Psoas muscle (tissue), 8 donors: ENCODE data around the gene OLA1. TPM values are rescaled to one million over a fixed set of nuclear protein-coding genes. Genes with fewer than 3 reads are reported as not detected.

Source experiments
- ATAC-seq, 4 donors: fragments of 200-7000 bp; cut with Tn5 transposase; one replicate each; pipeline ENCODE4 v1.9.1; 2020; ENCODE audit warnings: moderate library complexity in 3 of 4, mild to moderate bottlenecking in 2 of 4
- DNase-seq, 2 donors: peaks; one replicate each; pipeline ENCODE4 v3.0.0-alpha.2; 2020
- H3K27ac ChIP-seq: fragments of 200-600 bp; one replicate; pipeline ENCODE4 v1.8.0; 2022
- H3K27me3 ChIP-seq, 3 donors: fragments of 200-600 bp in 1 of 3; one replicate each; pipeline versions ENCODE4 v1.6.1 to v1.8.0; 2013 to 2022; ENCODE audit warnings: low read length in 2 of 3, mild to moderate bottlenecking in 2 of 3, moderate library complexity in 1 of 3; ENCODE audit not compliant: insufficient read depth in 3 of 3
- H3K36me3 ChIP-seq, 2 donors: fragments of 200-600 bp in 1 of 2; one replicate each; pipeline versions ENCODE4 v1.6.1 to v1.8.0; 2013 to 2022; ENCODE audit warnings: low read depth in 1 of 2, mild to moderate bottlenecking in 1 of 2, moderate library complexity in 1 of 2; ENCODE audit not compliant: insufficient read depth in 1 of 2
- H3K4me1 ChIP-seq: fragments of 200-600 bp; one replicate; pipeline ENCODE4 v1.8.0; 2022
- H3K4me3 ChIP-seq: fragments of 200-600 bp; one replicate; pipeline ENCODE4 v1.8.0; 2022; ENCODE audit warnings: mild to moderate bottlenecking
- H3K9me3 ChIP-seq: fragments of 200-600 bp; one replicate; pipeline ENCODE4 v1.8.0; 2022
- WGBS, 3 donors: extraction: QIAGEN DNeasy Blood & Tissue Kit; methylation state at CpG; one replicate each; pipeline versions ENCODE4 v1.1.6 to v1.1.7; 2013; 5-methylcytosine and 5-hydroxymethylcytosine counted together
- intact Hi-C, 2 donors: fragments of 100-400 bp; cut with DNase I; formaldehyde crosslinking; loops; one replicate each; pipeline versions ENCODE4 v1.11.0 to v1.14.2; 2022
- polyA plus RNA-seq, 3 donors: library from polyadenylated mRNA; stranded (reverse); fragments of 200-250 nt; gene quantifications; one replicate each; pipeline ENCODE4 v1.2.3, GENCODE V29; 2013
- total RNA-seq, 4 donors: library from RNA; stranded (reverse); fragmentation: NEBNext Ultra II Directional in 2 of 4; extraction: Animal tissue kit (Norgen Biotek cat#: 25700) in 2 of 4; gene quantifications; one replicate each; pipeline versions ENCODE4 v1.2.1 to v1.2.4, GENCODE V29; 2021 to 2023
- TF ChIP-seq, protein P1 (sequence below): fragments of 200-600 bp; IDR thresholded peaks from one replicate; pipeline ENCODE4 v1.8.0; 2022; ENCODE audit warnings: antibody characterized with exemption
- donor health status: healthy with polysubstance abuse.
- donor health status: DM: no; HTN: no; CAD: no; lungs with moderate emphysema.
- donor health status: Bipolar disorder and iron deficiency.
- donor health status: healthy.
- donor health status: DM: yes; HTN: yes; CAD: no.
- donor health status: DM: no; HTN: no; CAD: no.
- donor health status: DM: no; HTN: no; CAD: no.
- donor health status: DM: yes; HTN: yes; CAD: no.

Gene OLA1
- total and polyA plus RNA-seq, 7 donors = 86.8 to 125 (median 112) TPM

DNA sequence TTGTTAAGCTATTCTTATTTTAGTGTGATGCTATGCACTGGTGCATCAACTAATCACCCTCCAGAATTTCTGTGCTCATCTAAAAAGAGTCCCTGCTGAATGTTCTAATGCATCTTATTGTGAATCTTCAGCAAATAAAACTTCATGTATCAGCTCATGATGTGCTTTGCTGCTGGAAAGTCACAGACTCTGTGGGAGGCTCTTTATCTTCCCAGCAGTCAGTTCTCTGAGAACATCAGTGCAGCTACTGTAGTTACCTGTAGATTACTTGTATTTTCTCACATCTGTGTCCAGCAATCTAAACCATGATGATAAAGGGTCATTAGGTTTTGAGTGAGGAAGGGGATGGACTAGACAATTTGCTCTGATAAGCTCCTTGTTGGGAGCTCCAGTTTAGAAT lies 141.6 kb downstream of the OLA1 start:
- ATAC-seq (no peak), DNase-seq (no peak)
- Histone ChIP-seq H3K4me1 (no peaks in the 10 kb centered on the region), H3K9me3 (no peaks in the 10 kb centered on the region), H3K36me3 (peaks cover 0 to 1% of the 10 kb centered on the region in 2 donors), H3K4me3 (no peak overlapping the region), H3K27ac (no peak overlapping the region), H3K27me3 (no peaks in the 10 kb centered on the region)
- intact Hi-C loops = no loop called here
- TF ChIP-seq, protein P1, sequence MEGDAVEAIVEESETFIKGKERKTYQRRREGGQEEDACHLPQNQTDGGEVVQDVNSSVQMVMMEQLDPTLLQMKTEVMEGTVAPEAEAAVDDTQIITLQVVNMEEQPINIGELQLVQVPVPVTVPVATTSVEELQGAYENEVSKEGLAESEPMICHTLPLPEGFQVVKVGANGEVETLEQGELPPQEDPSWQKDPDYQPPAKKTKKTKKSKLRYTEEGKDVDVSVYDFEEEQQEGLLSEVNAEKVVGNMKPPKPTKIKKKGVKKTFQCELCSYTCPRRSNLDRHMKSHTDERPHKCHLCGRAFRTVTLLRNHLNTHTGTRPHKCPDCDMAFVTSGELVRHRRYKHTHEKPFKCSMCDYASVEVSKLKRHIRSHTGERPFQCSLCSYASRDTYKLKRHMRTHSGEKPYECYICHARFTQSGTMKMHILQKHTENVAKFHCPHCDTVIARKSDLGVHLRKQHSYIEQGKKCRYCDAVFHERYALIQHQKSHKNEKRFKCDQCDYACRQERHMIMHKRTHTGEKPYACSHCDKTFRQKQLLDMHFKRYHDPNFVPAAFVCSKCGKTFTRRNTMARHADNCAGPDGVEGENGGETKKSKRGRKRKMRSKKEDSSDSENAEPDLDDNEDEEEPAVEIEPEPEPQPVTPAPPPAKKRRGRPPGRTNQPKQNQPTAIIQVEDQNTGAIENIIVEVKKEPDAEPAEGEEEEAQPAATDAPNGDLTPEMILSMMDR = no peak

DNA sequence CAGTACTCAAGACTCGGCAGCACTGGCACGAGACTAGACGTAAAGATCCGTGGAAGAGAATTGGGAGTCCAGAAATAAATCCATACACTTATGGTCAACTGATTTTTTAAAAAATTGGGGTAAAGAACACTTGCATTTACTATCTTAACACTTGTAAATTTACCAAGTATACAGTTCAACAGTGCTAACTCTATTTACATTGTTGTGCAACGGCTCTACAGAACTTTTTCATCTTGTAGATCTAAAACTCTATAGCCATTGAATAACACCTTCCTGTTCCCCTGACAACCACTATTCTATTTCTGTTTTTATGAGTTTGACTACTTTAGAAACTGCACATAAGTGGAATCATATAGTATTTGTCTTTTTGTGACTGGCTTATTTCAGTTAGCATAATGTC lies 153.8 kb downstream of the OLA1 start:
- 95 to 98% (median 96%) methylated on average over 5 of the region's 5 CpGs for WGBS, 3 donors
- Histone ChIP-seq H3K4me1 (no peaks in the 10 kb centered on the region), H3K9me3 (no peaks in the 10 kb centered on the region), H3K27me3 (no peaks in the 10 kb centered on the region), H3K27ac (no peak overlapping the region), H3K4me3 (no peak overlapping the region), H3K36me3 (no peaks in the 10 kb centered on the region)
- DNase-seq = no peak
- ATAC-seq = no peak
- intact Hi-C loops = no loop called here
- TF ChIP-seq, protein P1 = no peak

DNA sequence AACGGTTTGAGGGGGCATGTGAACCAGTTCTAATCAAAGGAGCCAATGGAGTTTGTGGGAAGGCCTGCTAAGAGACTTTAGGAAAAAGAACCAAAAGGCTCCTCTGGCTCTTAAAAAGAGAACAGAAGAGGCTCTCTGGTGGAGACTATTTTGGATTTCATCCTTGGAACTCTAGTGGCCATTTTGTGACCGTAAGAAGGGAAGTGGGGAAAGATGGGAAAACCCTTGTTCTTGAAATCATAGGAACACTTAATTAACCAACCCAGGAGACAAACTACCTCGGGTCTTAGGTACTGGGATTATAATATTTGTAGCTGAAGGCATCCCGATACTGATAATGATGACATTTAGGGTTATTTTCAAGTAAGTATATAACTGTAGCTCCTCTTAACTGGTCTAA lies 157.9 kb downstream of the OLA1 start:
- ATAC-seq = no peak
- no peaks in the 10 kb centered on the region for H3K27me3 ChIP-seq
- no peak overlapping the region for H3K4me3 ChIP-seq
- H3K4me1 ChIP-seq = no peaks in the 10 kb centered on the region
- H3K27ac ChIP-seq = no peak overlapping the region
- no peaks in the 10 kb centered on the region for H3K9me3 ChIP-seq
- H3K36me3 ChIP-seq = no peaks in the 10 kb centered on the region
- DNase-seq = no peak
- intact Hi-C loops = no loop called here
- TF ChIP-seq, protein P1 = no peak
- WGBS, 3 donors = 90 to 91% (median 90%) methylated on average over 4 of the region's 4 CpGs

DNA sequence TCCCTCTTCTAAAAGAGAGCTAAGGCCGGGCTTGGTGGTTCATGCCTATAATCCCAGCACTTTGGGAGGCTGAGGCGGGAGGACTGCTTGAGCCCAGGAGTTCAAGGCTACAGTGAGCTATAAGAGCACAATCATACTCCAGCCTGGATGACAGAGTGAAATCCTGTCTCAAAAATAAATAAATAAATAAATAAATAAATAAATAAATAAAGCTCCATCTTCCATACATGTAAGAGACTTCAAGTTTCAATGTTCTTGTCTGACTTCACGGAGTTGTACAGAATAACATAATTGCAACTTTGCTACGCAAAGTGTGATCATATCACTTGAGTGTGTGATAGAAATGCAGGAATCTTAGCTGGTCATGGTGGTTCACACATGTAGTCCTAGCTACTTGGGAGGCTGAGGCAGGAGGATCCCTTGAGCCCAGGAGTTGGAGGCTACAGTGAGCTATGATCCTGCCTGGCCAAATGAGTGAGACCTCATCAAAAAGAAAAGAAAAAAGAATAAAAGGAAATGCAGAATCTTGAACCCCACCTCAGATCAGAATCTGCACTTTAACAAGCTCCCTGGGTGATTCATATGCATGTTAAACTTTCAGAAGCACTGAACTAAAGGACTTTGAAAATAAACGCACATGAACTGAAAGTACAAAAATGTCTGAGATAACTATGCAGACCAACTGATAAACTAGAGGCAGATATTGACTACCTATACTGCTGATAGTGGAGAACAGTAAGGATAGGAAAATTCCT lies 159.4 kb downstream of the OLA1 start:
- no peaks in the 10 kb centered on the region for H3K27me3 ChIP-seq
- WGBS, 3 donors = 96 to 98% (median 96%) methylated on average over 5 of the region's 5 CpGs
- no peak overlapping the region for H3K4me3 ChIP-seq
- DNase-seq (no peak), ATAC-seq (no peak)
- H3K36me3 ChIP-seq = no peaks in the 10 kb centered on the region
- no peaks in the 10 kb centered on the region for H3K9me3 ChIP-seq
- H3K4me1 ChIP-seq = no peaks in the 10 kb centered on the region
- intact Hi-C loops = no loop called here
- H3K27ac ChIP-seq = no peak overlapping the region
- TF ChIP-seq, protein P1 = no peak

DNA sequence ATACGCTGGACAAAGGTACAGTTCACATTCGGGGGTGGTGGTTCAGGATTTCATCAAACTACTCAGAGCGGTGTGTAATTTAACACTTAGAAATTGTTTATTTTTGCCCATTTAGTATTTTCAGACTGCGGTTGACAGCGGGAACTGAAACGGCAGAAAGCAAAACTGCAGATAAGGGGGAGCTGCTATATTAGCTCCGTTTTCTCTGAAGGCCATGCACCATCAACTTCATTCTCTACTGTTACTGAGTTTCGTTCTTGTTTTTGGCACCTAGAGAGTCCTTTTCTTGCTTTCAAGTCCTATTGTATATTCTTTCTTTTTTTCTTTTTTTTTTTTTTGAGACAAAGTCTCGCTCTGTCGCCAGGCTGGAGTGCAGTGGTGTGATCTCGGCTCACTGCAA lies 161.6 kb downstream of the OLA1 start:
- ATAC-seq (no peak), DNase-seq (no peak)
- Histone ChIP-seq H3K36me3 (no peaks in the 10 kb centered on the region), H3K4me1 (no peaks in the 10 kb centered on the region), H3K27ac (no peak overlapping the region), H3K27me3 (no peaks in the 10 kb centered on the region), H3K9me3 (no peaks in the 10 kb centered on the region), H3K4me3 (no peak overlapping the region)
- TF ChIP-seq, protein P1 = no peak
- intact Hi-C loops = no loop called here
- 95 to 98% (median 96%) methylated on average over 11 of the region's 11 CpGs for WGBS, 3 donors
